Measurements from ENCODE around the gene TOMT.

- no peak for TF ChIP-seq CTCF (IDR thresholded peaks at IDR 0.05 in 4 of 5, conservative IDR thresholded peaks at IDR 0.05 in 1 of 5)
- no peak for TF ChIP-seq POLR2A (IDR thresholded peaks at IDR 0.05)
Observed at GRCh38 chr11:72105888-72106287, at the start of gene TOMT.

All from gastrocnemius medialis (tissue), 4 donors.